DMS114 treated with DMSO at 0.1 percent for 48 hours (cell line): Measurements from ENCODE around the gene NACA.
"Not testable (repeated sequence)": the region's sequence is repeated elsewhere in the genome, so short reads cannot be mapped to it uniquely, and the experiment has no call there.

Experiments
- DNase-seq: peaks from one replicate; lab custom pipeline; 2025; ENCODE audit not compliant: unreplicated experiment; lab: John Stamatoyannopoulos, UW

Gene NACA

GRCh38 chr12:56725723-56726102 is 614 bp upstream of the NACA start:
- no peak for DNase-seq

GRCh38 chr12:56724701-56724971 is 463 bp downstream of the NACA start:
- DNase-seq: no peak

- DNase-seq: no peak
Measured at GRCh38 chr12:56723889-56724700, 1.0 kb downstream of the NACA start.

- DNase-seq: no peak
Measured at GRCh38 chr12:56723352-56723751, 1.7 kb downstream of the NACA start.

GRCh38 chr12:56722832-56723231 is 2.3 kb downstream of the NACA start:
- DNase-seq: no peak

GRCh38 chr12:56721721-56722120 is 3.4 kb downstream of the NACA start:
- no peak for DNase-seq

- DNase-seq: no peak
Measured at GRCh38 chr12:56721216-56721615, 3.9 kb downstream of the NACA start.

GRCh38 chr12:56720731-56721151 is 4.4 kb downstream of the NACA start:
- no peak for DNase-seq

GRCh38 chr12:56719056-56719455 is 6.0 kb downstream of the NACA start:
- no peak for DNase-seq

- DNase-seq: no peak
Measured at GRCh38 chr12:56718636-56719035, 6.5 kb downstream of the NACA start.

- DNase-seq: no peak
Measured at GRCh38 chr12:56718149-56718548, 7.0 kb downstream of the NACA start.

GRCh38 chr12:56716933-56717880 is 7.9 kb downstream of the NACA start:
- DNase-seq: no peak

GRCh38 chr12:56716458-56716857 is 8.6 kb downstream of the NACA start:
- no peak for DNase-seq

- no peak for DNase-seq
Measured at GRCh38 chr12:56715798-56716197, 9.3 kb downstream of the NACA start.

- no peak for DNase-seq
Measured at GRCh38 chr12:56714431-56714929, 10.6 kb downstream of the NACA start.

GRCh38 chr12:56713345-56713744 is 11.8 kb downstream of the NACA start:
- no peak for DNase-seq

- no peak for DNase-seq
Measured at GRCh38 chr12:56709759-56710376, 15.2 kb downstream of the NACA start.

GRCh38 chr12:56704522-56704921 is 20.6 kb downstream of the NACA start:
- DNase-seq: not testable (repeated sequence)

- DNase-seq: no peak
Measured at GRCh38 chr12:56699020-56699661, 26.0 kb downstream of the NACA start.

- no peak for DNase-seq
Measured at GRCh38 chr12:56695327-56696101, 29.6 kb downstream of the NACA start.
